ENCODE measurements around the gene PCDH12.

DNA sequence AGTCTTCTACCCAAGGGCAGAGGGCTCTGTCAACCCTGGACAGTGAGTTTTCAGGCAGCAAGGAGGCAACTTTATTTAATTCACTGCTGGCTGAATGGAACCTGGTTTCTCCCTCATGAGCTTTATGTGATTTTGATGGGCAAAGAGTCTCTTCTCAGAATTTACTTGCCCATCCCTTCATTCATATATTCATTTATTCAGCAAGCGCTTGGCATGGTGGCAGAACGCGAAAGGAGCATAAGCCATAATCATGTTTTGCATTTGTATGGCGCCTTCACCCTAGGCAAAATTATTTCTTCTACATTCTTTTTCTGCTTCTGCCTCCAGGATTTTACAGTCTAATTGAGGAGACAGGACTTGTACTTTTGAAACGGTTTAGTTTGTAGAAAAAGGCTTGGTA, 26.3 kb downstream of the PCDH12 start:
- no peak for TF ChIP-seq CTCF (optimal IDR thresholded peaks at IDR 0.05 in 1 of 3, IDR thresholded peaks at IDR 0.05 in 1 of 3, conservative IDR thresholded peaks at IDR 0.05 in 1 of 3; ENCODE audit: extremely low read depth in 1 of 3, insufficient read depth in 2 of 3, low read length in 3 of 3)
- TF ChIP-seq EZH2 (IDR thresholded peaks at IDR 0.05; ENCODE audit: low read length): no peak

Data from keratinocyte (primary cell).